Skeletal muscle tissue (tissue), 4 donors: Measurements from ENCODE around the gene EYA2. TPM values are rescaled to one million over a fixed set of nuclear protein-coding genes. Genes with fewer than 3 reads are reported as not detected.
"Not testable (repeated sequence)": the region's sequence is repeated elsewhere in the genome, so short reads cannot be mapped to it uniquely, and the experiment has no call there.

Experiments
- H3K27ac ChIP-seq: one replicate; pipeline ENCODE4 v1.7.0; 2013; ENCODE audit warnings: mild to moderate bottlenecking, low read depth, low read length, inconsistent platforms
- H3K27me3 ChIP-seq, 3 donors: one replicate each; pipeline ENCODE4 v1.7.0; 2013; ENCODE audit warnings: low read length in 3 of 3; ENCODE audit not compliant: control insufficient read depth in 3 of 3, insufficient read depth in 3 of 3
- H3K36me3 ChIP-seq, 3 donors: one replicate each; pipeline ENCODE4 v1.7.0; 2013; ENCODE audit warnings: low read length in 3 of 3; ENCODE audit not compliant: control insufficient read depth in 3 of 3, insufficient read depth in 3 of 3
- H3K4me1 ChIP-seq, 3 donors: one replicate each; pipeline ENCODE4 v1.7.0; 2013; ENCODE audit warnings: low read length in 3 of 3, mild to moderate bottlenecking in 3 of 3; ENCODE audit not compliant: control insufficient read depth in 3 of 3, insufficient read depth in 3 of 3
- H3K4me3 ChIP-seq, 3 donors: one replicate each; pipeline ENCODE4 v1.7.0; 2013; ENCODE audit warnings: low read length in 3 of 3
- H3K9ac ChIP-seq, 3 donors: one replicate each; pipeline ENCODE4 v1.7.0; 2013; ENCODE audit warnings: low read length in 3 of 3, mild to moderate bottlenecking in 3 of 3, moderate library complexity in 2 of 3, low read depth in 1 of 3
- H3K9me3 ChIP-seq, 3 donors: one replicate each; pipeline ENCODE4 v1.7.0; 2013; ENCODE audit warnings: low read length in 3 of 3; ENCODE audit not compliant: control insufficient read depth in 3 of 3
- total RNA-seq: library from RNA; depleted of rRNA; stranded (reverse); fragments of >200 nt; gene quantifications from one replicate; pipeline ENCODE4 v1.2.3, GENCODE V29; 2014
- donor health status: Osteomylitis.

Gene EYA2
- total RNA-seq, 1 donor from 2014 or later: 1.0 TPM

DNA sequence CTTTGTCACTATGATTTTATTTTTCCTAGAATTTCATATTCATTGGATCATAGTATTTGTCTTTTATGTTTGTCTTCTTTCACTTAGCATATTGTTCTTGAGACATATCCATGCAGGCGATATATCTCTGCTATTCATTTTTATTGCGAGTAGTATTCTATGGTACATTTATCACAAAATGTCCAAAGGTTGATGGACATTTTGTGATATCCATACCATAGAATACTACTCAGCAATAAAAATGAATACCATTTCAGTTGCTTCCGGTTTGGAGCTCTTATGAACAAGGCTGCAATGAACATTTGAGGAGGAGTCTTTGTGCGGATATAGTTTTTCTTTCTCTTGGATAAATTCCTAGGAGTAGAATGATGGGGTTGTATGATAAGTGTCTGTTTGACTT is 28.8 kb upstream of the EYA2 start:
- Histone ChIP-seq H3K27ac (no peak overlapping the region), H3K27me3 (peaks cover 0 to 5% (median 0%) of the 10 kb centered on the region in 3 donors), H3K9me3 (peaks cover 0 to 8% (median 4%) of the 10 kb centered on the region in 3 donors), H3K9ac (no peak overlapping the region), H3K4me3 (no peak overlapping the region), H3K36me3 (no peaks in the 10 kb centered on the region), H3K4me1 (no peaks in the 10 kb centered on the region)

DNA sequence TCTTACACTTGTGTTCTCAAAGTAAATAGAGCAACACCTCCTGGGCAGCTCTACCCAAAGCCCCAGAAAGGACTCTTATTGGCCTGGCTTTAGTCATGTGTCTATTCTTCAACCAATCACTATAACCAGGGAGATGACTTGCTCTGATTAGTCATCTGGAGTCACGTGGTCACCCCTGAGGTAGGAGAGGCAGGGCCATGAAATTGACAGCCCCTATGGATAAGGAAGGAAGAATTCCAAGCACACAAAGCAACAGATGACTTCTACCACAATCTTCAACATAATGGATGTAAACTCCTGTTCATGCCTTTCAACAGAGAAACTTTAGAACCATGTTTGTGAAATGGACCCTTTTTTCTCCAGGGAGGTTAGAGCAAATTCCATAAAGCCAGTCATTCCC is 24.6 kb upstream of the EYA2 start:
- Histone ChIP-seq H3K4me3 (no peak overlapping the region), H3K9ac (no peak overlapping the region), H3K36me3 (no peaks in the 10 kb centered on the region), H3K4me1 (no peaks in the 10 kb centered on the region), H3K27ac (no peak overlapping the region), H3K9me3 (peaks cover 0 to 8% (median 0%) of the 10 kb centered on the region in 3 donors), H3K27me3 (peaks cover 0 to 8% (median 0%) of the 10 kb centered on the region in 3 donors)

DNA sequence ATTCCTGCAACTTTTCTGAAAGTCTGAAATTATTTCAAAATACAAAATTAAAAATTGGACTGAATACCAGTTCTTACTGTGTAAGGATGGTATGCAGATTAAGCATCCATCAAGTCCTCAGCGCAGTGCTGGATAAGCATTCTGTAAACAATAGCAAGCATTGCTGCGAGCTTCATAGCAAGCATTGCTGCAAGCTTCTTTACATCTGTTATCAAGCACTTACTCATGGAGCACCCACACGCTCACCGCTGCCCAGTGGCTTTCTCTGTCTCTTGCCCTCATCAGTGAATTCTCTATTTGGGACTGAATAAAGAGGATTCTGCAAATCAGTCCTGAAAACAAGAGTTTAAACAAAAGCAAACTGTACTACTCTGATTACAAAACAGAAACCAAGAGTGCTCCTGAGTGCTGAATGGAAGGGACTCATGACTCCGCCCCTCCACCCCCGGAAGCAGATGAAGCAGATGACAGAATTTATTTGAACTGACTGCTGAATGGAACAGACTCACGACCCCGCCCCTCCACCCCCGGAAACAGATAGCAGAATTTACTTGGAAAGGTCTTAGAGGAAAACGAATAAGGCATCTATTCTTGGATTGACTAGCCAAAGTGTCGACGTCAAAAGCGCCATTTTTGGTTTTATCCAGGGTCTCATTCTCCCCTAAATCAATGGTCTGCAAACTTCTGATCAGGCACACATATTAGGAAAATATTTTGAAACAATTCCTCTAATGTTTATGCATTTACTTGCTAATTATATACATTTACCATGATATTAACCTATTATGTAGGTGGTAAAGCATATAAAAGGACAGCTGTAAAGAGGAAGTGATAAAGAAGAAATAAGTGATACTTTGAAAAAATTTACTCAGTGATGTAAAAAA is 22.1 kb upstream of the EYA2 start:
- no peak overlapping the region for H3K4me3 ChIP-seq

GRCh38 chr20:46875059-46875458 is 19.6 kb upstream of the EYA2 start:
- H3K9ac ChIP-seq: no peak overlapping the region
- H3K4me3 ChIP-seq: no peak overlapping the region
- no peaks in the 10 kb centered on the region for H3K4me1 ChIP-seq
- H3K9me3 ChIP-seq: no peaks in the 10 kb centered on the region
- H3K27ac ChIP-seq: no peak overlapping the region
- no peaks in the 10 kb centered on the region for H3K36me3 ChIP-seq
- H3K27me3 ChIP-seq: peaks cover 0 to 3% (median 0%) of the 10 kb centered on the region in 3 donors

More for the DNA sequence above, 22.1 kb upstream of the EYA2 start:
- Histone ChIP-seq H3K36me3 (no peaks in the 10 kb centered on the region), H3K27ac (no peak overlapping the region), H3K4me1 (no peaks in the 10 kb centered on the region), H3K27me3 (peaks cover 0 to 8% (median 0%) of the 10 kb centered on the region in 3 donors), H3K9me3 (peaks cover 0 to 8% (median 0%) of the 10 kb centered on the region in 3 donors), H3K9ac (no peak overlapping the region)

GRCh38 chr20:46879386-46879785 is 15.3 kb upstream of the EYA2 start:
- no peak overlapping the region for H3K27ac ChIP-seq
- no peaks in the 10 kb centered on the region for H3K9me3 ChIP-seq
- peaks cover 0 to 5% (median 5%) of the 10 kb centered on the region in 3 donors for H3K27me3 ChIP-seq
- no peaks in the 10 kb centered on the region for H3K36me3 ChIP-seq
- no peak overlapping the region for H3K9ac ChIP-seq
- no peak overlapping the region for H3K4me3 ChIP-seq
- no peaks in the 10 kb centered on the region for H3K4me1 ChIP-seq

- not testable (repeated sequence) for H3K36me3 ChIP-seq, H3K27ac ChIP-seq, H3K4me1 ChIP-seq, H3K27me3 ChIP-seq, H3K4me3 ChIP-seq, H3K9ac ChIP-seq, H3K9me3 ChIP-seq
Observed at GRCh38 chr20:46879963-46880362, 14.7 kb upstream of the EYA2 start.

DNA sequence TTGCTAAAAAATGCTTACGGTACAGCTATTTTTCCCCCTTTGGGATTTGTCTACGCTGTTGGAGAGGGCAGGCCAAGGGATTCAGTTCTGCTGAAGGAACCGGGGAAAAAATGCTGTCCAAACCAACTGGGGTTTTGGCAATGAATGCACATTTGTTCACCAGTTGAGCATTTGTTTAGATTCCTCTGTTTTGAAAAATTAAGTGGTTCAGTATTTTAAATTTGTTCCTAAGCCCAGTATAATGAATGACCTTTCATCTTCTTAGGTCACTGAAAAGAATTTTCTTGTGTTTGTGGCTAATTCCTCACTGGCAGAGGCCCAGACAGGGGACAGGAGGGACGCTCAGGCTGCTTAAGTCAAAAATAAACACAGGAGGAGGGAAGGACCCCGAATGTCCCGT is 10.8 kb upstream of the EYA2 start:
- H3K27me3 ChIP-seq: peaks cover 0 to 8% (median 3%) of the 10 kb centered on the region in 3 donors
- no peak overlapping the region for H3K4me3 ChIP-seq
- H3K4me1 ChIP-seq: no peaks in the 10 kb centered on the region
- H3K9me3 ChIP-seq: no peaks in the 10 kb centered on the region
- H3K36me3 ChIP-seq: no peaks in the 10 kb centered on the region
- no peak overlapping the region for H3K9ac ChIP-seq
- H3K27ac ChIP-seq: no peak overlapping the region

DNA sequence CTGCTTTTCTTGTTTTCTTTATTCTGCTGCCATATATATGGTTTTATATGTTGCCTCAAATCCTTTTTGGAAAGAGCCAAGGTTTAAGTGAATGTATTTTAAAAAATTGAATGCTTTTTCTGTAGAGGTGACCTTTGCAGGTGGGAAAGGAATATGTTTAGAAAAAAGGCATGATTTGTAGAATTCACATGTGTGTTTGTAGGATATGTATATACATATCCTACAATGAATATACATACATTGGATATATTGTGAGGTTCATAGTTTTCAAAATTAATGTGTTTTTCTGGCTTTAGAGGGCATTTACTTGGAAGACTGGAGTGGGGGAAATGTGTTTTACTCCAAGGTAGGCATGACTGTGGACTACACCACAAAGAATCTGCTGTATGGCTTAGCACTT is 4.0 kb upstream of the EYA2 start:
- Histone ChIP-seq H3K27ac (no peak overlapping the region), H3K4me3 (no peak overlapping the region), H3K9me3 (peaks cover 0 to 11% (median 0%) of the 10 kb centered on the region in 3 donors), H3K27me3 (peaks cover 11 to 22% (median 17%) of the 10 kb centered on the region in 3 donors), H3K4me1 (no peaks in the 10 kb centered on the region), H3K36me3 (no peaks in the 10 kb centered on the region), H3K9ac (no peak overlapping the region)

GRCh38 chr20:46893051-46893450 is 1.6 kb upstream of the EYA2 start:
- peaks cover 24 to 35% (median 26%) of the 10 kb centered on the region in 3 donors for H3K27me3 ChIP-seq
- H3K4me1 ChIP-seq: no peaks in the 10 kb centered on the region
- H3K9ac ChIP-seq: no peak overlapping the region
- H3K9me3 ChIP-seq: peaks cover 0 to 11% (median 0%) of the 10 kb centered on the region in 3 donors
- no peaks in the 10 kb centered on the region for H3K36me3 ChIP-seq
- H3K4me3 ChIP-seq: no peak overlapping the region
- H3K27ac ChIP-seq: no peak overlapping the region

GRCh38 chr20:46893877-46894578 is 615 bp upstream of the EYA2 start:
- H3K9ac ChIP-seq: no peak overlapping the region
- no peaks in the 10 kb centered on the region for H3K4me1 ChIP-seq
- no peaks in the 10 kb centered on the region for H3K36me3 ChIP-seq
- peaks cover 0 to 11% (median 0%) of the 10 kb centered on the region in 3 donors for H3K9me3 ChIP-seq
- peaks cover 26 to 35% (median 26%) of the 10 kb centered on the region in 3 donors for H3K27me3 ChIP-seq
- no peak overlapping the region for H3K27ac ChIP-seq
- H3K4me3 ChIP-seq: peak overlapping the region in 2 of 3 donors; percentile 35 to 38
